Eye (tissue), 1 donor: Measurements from ENCODE around the gene KPNA2.
"Not testable (repeated sequence)": the region's sequence is repeated elsewhere in the genome, so short reads cannot be mapped to it uniquely, and the experiment has no call there.

Experiments
- DNase-seq: peaks from one replicate; pipeline ENCODE4 v3.0.0-alpha.2; 2015

Gene KPNA2

GRCh38 chr17:68020409-68020756 is 15.2 kb upstream of the KPNA2 start:
- no peak for DNase-seq

DNA sequence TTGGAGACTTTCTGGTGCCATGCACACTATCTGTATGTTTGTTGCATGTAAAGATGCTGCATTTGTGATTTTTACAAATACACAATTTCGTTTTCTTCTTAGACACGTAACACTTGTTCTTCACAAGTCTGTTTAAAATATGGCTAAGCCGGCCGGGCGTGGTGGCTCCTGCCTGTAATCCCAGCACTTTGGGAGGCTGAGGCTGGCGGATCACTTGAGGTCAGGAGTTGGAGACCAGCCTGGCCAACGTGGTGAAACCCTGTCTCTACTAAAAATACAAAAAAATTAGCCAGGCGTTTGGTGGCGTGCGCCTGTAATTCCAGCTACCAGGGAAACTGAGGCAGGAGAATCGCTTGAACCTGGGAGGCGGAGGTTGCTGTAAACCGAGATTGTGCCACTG is 14.7 kb upstream of the KPNA2 start:
- not testable (repeated sequence) for DNase-seq

DNA sequence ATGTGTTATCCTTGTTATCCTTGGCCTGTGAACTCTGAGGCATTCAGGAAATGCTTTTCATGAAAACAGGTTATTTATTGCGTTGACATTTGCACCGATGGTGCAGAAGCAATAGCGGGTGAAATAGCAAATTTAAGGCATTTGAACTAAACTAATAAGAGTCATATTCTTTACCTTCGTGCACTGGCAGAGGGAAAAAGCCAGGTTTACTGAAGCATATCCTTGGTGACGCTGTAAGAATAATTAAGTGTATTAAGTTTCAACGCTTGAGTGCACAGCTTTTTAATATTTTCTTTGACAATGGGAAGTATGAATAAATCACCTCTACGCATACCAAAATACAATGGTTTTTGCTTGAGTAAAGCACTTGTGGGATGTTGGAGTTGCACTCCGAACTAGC is 13.6 kb upstream of the KPNA2 start:
- no peak for DNase-seq

DNA sequence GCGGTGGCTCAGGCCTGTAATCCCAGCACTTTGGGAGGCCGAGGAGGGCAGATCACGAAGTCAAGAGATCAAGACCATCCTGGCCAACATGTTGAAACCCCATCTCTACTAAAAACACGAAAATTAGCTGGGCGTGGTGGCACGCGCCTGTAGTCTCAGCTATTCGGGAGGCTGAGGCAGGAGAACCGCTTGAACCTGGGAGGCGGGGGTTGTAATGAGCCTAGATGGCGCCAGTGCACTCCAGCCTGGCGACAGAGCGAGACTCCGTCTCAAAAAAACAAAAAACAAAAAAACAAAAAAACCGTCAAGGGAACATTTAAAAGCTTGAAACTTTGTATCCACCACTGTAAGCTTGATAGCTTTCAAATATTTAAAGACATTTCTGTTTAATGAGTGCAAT is 13.0 kb upstream of the KPNA2 start:
- not testable (repeated sequence) for DNase-seq

- DNase-seq: no peak
Observed at GRCh38 chr17:68029512-68030215, 5.9 kb upstream of the KPNA2 start.

- DNase-seq: peak; percentile 93
Observed at GRCh38 chr17:68033636-68034451, 1.7 kb upstream of the KPNA2 start.

DNA sequence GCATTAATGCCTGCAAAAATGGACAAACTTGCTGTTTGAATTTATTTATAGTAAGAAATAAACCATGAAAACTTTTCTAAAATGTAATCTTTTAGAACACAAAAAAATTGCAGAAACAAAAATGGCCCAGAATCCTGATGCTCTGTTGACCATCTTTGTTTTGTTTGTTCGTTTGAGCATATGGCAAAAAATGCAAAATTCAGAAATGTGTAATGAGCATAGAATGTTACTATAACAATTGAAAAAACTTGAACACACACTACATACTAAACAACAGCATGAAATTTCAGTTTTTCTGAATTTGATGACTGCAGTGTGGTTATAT is 1.1 kb upstream of the KPNA2 start:
- DNase-seq: no peak

DNA sequence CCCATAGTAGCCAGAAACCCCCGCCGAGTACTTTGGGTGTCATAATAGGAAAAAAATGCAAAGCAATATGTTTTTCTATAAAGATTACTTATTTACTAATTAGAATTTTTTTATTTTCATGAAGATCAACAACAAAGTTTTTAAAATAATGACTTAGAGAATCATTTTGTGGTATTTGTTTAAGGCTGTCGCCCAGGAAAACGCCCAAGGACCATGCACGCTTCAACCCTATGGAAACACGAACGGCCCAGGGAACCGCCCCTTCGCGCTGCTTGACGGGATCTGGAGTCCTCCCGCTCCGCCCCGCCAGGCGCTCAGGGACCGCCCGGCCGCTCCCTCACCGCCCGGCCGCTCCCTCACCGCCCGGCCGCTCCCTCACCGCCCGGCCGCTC is 408 bp upstream of the KPNA2 start:
- no peak for DNase-seq

DNA sequence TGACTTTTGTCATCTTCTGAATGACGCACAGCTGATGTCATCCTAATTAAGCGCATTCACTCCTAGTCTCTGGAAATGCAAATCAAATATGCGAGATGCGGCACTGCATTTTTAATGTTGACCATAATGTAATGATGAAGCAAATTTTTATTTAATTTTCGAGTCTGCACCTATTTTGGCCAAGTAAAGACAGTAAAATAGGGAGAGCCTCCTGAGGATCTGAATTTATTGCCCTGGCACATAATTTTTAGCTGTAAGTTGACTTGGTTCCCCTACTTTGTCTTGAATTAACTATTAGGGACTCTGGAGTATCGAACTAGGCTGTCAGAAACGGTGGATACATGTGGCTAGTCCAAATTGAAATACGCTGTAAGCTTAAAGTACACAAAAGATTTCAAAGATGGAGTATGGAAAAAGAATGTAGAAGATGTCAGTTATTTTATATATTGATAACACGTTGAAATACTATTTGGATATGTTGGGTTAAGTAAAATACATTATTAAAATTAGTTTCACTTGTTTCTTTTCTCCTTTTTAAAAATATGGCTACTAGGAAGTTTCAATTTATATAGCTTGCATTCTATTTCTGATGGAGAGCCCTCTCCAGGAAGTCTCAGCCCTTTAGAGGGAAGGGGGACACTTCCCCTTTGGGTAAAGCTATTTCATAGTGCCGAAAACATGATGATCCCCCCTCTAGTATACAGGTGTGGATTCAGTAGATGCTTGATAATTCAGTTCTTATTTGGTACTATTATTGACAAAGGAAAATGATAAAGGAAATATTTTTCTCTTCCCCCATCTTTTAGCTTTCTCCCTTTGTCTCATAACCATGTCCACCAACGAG is 991 bp downstream of the KPNA2 start:
- no peak for DNase-seq

- no peak for DNase-seq
Observed at GRCh38 chr17:68047153-68047846, 11.8 kb downstream of the KPNA2 start.

- DNase-seq: not testable (repeated sequence)
Observed at GRCh38 chr17:68047890-68048542, 12.5 kb downstream of the KPNA2 start.

GRCh38 chr17:68048996-68049395 is 13.5 kb downstream of the KPNA2 start:
- no peak for DNase-seq

DNA sequence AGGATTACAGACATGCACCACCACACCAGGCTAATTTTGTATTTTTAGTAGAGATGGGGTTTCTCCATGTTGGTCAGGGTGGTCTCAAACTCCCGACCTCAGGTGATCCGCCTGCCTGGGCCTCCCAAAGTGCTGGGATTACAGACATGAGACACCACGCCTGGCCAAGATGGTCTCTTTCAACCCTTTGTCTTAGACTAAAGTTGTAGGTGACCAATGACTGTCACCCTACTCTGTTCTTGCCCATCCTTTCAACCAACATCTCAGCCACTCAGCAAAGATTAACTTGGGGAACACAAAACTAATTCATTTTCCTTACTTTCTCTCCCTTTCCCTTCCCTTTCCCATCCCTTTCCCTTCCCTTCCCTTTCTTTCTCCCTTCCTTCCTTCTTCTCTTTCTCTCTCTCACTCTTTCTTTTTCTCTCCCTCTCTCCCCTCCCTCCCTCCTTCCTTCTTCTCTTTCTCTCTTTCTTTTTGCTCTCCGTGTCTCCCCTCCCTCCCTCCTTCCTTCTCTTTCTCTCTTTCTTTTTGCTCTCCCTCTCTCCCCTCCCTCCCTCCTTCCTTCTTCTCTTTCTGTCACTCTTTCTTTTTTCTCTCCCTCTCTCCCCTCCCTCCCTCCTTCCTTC is 14.4 kb downstream of the KPNA2 start:
- not testable (repeated sequence) for DNase-seq

DNA sequence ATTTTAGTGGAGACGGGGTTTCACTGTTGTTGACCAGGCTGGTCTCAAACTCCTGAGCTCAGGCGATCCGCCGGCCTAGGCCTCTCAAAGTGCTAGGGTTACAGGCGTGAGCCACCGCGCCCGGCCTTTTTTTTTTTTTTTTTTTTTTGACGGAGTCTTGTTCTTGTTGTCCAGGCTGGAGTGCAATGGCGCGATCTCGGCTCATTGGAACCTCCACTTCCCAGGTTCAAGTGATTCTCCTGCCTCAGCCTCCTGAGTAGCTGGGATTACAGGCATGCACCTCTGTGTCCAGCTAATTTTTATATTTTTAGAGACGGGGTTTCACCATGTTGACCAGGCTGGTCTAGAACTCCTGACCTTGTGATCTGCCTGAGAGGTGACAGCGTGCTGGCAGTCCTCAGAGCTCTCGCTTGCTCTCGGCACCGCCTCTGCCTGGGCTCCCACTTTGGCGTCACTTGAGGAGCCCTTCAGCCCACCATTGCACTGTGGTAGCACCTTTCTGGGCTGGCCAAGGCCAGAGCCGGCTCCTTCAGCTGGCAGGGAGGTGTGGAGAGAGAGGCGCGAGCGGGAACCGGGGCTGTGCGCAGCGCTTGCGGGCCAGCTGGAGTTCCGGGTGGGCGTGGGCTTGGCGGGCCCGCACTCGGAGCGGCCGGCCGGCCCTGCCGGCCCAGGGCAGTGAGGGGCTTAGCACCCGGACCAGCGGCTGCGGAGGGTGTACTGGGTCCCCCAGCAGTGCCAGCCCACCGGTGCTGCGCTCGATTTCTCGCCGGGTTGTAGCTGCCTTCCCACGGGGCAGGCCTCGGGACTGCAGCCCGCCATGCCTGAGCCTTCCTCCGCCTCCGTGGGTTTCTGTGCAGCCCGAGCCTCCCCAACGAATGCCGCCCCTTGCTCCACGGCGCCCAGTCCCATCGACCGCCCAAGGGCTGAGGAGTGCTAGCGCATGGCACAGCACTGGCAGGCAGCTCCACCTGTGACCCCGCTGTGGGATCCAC is 16.1 kb downstream of the KPNA2 start:
- DNase-seq: not testable (repeated sequence)

DNA sequence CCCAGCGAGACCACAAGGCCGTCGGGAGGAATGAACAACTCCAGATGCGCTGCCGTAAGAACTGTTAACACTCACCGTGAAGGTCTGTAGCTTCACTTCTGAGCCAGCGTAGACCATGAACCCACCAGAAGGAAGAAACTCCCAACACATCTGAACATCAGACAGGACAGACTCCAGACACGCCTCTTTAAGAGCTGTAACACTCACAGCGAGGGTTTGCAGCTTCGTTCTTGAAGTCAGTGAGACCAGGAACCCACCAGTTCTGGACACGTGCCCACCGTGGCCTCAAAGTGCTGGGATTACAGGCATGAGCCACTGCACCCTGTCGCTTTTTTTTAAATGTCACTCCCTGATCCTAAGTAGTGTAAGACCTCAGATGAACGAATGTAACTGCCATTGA is 17.3 kb downstream of the KPNA2 start:
- no peak for DNase-seq

DNA sequence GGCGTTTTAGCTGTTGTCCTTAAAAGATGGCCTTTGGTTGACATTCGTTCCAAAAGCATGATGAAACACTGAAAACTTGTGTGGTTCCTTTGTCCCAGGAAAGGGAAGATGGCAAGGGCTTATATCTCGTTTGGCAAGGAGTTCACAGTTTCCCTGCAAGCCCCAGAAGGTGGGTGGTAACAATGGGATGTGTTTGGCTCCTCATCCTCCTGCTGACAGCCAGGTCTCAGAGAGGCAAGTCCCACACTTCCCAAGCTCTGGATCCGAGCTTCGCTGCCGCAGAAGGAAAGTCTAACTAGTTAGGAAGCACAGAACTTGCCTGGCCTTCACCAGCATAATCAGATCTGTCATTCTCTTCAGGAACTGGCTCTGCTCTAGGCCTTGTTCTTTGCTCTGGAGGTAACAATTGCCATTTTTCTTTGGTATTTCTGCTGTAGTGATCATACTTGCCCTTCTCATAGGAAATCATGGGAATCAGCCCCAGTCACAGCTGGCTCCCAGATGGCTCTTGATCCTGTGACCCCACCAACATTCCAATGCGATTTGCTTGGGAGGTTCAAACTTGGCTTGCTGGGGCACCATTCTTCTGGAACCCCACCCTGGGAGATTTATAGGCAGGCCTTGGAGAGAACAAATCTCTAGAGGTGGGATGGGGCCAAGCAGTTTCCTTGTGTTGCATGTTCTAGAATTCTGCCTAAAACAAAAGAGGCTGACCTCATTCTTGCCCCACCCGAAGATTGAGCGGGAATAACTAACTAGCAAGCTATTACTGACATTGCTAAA is 17.9 kb downstream of the KPNA2 start:
- peak; percentile 45 for DNase-seq

DNA sequence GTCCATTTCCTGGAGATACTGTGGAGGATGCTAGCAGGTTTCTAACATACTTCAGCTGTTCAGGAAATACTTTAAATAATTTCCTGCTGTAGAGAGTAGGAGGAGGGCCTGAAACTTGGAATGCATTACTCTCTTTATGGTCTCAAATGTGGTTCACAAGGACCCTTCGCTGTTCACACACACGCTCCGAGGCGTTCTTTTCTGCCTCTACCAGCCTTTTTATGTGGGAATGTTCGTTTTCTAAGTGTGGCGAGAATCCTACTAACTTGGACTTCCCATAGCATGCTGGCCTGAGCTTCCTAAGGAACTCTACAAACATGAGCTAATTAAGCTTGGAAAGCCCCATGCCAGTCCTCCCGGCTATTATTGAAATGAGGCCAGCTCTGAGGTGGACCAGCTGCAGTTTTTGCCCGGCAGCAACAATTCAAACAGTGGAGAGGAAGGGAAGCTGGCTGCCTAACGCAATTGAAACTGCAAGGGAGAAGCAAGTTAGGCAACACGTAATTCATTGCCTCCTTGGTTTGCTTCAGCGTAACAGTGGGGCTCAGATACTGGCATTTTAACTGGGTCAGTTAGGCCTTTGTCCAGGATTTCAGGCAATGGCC is 18.9 kb downstream of the KPNA2 start:
- DNase-seq: peak; percentile 32

- no peak for DNase-seq
Observed at GRCh38 chr17:68057531-68057952, 22.0 kb downstream of the KPNA2 start.

DNA sequence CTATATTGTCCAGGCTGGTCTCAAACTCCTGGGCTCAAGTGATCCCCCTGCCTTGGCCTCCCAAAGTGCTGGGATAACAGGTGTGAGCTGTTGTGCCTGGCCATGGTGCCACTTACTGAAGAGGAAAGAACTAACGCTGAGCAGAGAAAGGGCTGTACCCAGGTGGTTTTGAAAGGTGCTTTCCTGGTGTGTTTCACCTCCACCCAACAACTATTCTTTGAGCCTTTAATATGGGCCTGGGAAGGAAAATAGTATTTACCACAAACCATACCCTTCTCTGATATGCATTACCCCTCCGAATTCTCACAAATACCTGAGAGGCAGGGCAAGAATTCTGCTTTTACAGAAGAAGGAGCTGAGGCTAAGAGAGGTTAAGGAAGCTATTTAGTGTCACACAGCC is 24.8 kb downstream of the KPNA2 start:
- no peak for DNase-seq
